IPS-NIHi7 (cell line): Measurements from ENCODE around the gene LRRC26.
"Not testable (repeated sequence)": the region's sequence is repeated elsewhere in the genome, so short reads cannot be mapped to it uniquely, and the experiment has no call there.

Experiments
- DNase-seq: peaks from one replicate; pipeline ENCODE4 v3.0.0; 2012; ENCODE audit warnings: mixed read lengths; ENCODE audit errors: extremely low spot score

Gene LRRC26

DNA sequence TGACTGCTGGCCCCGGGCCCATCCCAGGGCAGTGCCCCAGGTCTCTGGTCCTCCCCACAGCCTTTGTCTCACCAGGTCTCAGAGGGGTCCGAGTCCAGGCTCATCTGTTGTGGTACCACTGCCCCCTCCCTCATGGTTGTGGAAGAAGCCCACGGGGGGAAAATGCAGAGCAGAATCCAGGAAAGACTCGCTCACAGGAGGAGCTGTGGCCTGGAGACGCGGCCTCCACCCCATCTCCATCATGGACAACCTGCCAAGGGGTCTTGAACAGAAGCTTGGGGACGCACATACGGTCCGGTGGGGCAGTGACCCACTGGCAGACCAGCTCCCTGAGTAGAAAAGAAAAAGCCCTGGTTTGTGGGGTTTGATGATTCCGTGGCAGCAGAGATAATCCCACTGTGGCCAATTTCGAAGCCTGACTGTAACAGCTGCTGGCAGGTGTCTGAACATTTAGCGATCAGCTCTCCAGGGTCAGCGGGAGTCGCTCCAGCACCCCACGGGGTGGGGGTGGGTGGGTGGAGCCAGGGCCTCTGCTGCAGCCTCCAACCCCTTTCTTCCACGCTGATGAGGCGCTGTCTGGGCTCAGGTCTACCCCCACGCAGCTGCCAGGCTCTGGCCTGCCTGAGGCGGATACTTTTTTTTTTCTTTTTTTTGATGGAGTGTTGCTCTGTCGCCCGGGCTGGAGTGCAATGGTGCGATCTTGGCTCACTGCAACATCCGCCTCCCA is 32.8 kb downstream of the LRRC26 start:
- DNase-seq = no peak

DNA sequence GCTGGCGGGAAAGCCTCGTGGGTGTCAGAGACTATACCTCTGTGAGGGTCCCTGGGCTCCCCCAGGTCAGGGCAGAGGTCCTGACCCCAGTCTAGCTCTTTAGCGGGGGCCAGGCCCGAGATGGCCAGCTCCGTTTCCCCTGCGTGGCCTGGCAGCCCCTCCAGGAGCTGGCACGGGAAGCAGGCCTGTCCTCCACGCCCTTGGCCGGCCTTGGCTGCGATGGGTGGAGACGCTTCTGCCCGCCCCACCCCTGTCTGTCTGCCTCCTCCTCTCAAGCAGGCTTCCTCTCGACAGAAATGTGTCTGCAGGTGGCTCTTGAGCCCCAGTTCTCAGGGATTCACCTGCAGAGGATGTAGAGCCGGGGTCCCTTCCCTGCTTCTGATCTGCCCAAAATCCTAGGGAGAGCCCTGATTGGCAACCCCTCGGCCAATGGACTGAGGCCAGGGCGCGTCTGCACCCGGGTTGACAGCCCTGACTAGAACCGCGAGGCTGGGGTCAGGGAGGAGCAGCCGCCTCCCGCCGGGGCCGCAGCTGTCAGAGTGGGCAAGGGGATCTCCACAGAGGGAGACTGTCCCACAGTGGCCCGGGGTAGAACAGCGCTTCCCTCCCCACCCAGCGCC is 33.5 kb downstream of the LRRC26 start:
- no peak for DNase-seq

DNA sequence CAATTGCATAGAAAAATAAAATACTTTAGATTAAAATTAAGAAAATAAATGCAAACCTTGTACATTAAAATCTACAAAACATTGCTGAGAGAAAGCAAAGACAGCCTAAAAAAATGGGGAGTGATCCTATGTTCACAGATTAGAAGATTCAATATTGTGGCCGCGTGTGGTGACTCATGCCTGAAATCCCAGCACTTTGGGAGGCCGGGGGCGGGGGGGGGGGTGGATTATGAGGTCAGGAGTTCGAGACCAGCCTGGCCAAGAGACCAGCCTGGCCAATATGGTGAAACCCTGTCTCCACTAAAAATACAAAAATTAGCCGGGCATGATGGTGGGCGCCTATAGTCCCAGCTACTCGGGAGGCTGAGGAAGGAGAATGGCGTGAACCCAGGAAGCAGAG is 34.7 kb downstream of the LRRC26 start:
- DNase-seq = not testable (repeated sequence)

DNA sequence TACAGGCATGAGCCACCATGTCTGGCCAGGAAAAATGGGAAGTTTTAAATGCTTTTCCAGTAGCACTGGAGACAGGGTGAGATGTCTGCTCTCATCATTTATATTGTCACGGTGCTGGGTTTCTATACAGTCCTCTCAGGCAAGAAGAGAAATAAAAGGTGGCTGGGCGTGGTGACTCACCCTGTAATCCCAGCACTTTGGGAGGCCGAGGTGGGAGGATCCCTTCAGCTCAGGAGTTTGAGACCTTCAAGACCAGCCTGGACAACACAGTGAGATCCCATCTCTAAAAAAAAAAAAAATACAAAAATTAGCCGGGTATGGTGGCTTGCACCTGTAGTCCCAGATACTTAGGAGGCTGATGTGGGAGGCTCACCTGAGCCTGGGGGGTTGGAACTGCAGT is 35.7 kb downstream of the LRRC26 start:
- no peak for DNase-seq

DNA sequence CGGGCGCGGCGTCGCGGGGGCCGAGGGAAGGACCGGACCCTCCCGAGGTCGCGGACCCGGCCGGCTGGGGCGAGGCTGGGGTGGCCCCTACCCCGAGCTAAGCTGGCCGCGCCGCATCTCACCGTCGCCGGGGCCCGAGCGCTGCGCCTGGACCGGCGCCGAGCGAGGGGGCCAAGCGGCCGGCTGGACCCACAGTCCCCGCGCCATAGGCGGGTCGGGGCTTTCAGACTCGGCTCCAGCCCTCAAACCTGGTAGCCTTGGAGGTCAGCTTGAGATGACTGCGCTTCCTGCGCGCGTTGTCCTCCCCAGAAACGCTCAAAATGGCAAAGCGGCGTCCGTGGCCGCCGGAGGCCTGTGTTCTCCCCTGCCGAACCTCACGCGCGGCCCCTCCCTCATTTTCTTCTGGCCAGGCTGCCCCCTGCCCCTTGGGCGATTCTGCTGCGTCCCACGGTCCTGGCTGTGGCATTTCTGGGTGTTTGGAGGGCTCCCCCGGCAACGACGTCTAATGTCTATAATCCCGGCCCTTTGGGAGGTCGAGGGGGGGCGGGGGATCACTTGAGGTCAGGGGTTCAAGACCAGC is 39.6 kb downstream of the LRRC26 start:
- no peak for DNase-seq

DNA sequence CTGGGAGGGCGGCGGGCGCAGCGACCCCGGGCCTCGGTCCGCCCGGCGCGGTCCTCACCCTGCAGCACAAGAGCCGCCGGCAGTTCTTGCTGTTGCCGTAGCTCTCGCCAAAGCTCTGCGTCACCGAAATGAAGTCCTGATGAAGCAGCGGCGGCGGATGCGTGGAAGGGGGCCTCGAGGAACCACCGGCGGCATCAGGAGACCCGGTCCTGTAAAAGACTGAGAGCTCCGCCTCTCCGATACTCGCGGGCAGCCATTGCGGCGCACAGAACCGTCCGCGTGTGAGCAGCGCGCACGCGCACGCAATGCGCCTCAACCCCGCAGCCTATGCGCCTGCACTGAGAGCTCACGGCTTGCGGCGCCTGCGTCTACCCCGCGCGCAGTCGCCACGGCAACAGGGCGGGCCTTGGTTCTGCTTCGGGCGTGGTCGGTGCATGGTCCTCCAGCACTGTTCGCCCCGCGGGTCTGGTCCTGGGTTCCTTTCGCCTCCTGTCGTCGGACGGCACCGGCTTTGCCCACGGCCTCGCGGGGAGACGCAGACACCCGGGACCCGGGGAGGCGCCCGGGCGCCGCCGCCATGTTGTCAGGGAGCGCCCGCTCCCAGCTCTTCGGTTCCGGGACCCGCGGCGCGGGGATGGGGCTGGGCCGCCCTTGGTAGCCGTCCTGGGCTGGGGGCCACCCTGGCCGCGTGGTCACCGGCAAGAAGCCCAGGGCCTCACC is 40.2 kb downstream of the LRRC26 start:
- peak; percentile 94 for DNase-seq

DNA sequence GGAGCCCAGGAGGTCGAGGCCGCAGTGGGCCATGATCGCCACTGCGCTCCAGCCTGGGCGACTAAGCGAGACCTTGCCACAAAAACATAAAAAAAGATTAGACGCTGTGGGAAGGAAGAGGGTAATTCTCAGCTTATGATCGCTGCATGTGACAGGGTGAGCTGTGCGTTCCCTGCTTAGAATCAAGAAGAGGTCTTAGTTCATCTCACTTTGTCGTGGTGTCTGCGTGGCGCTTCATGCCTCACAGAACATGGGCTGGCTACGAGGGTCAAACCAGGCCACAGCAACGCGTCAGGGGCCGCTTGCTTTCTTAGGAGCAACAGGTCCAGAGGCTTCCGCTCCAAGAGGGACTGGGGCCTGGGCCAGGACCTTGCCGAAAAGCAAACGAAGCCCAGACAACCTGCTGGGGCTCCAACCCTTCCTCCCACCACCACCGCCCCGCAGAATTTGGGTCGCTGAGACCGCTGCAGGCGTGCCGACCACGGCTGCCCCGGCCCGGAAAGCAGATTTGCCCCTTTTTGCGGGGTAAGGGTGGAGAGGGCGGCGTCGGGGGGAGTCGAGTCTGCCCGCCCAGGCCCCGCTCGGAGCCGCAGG is 40.9 kb downstream of the LRRC26 start:
- DNase-seq = no peak

DNA sequence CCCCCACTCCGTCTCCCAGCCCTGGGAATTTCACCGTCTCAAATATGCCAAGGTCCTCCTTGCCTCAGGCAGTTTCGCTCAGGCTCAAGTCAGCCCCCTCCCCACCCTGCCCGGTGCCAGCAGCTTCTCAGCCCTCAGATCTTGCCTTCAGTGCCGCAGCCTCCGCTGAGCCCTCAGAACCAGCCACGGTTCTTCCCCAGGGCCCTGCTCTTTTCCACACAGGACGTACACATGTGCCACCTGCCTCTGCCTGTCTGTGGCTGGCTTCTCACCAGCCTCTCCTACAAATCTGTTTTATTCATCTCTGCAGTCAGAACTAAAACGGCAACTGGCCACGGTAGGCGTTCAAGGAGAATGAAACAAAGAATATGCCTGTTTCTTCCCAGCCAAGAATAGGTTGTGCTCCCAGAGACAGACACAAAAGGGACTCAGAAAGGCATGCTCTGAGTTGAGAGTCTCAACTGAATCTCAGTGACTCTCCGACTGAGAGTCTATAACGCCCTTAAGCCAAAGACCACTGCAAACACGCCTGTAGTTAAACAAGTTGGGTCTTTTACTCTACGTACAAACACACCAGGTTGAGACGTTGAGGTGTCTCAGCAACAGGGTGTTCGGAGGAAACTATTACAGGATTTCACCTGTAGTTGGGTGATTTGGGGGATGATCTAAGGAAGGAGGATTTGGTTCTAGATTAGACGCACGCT is 41.5 kb downstream of the LRRC26 start:
- no peak for DNase-seq

DNA sequence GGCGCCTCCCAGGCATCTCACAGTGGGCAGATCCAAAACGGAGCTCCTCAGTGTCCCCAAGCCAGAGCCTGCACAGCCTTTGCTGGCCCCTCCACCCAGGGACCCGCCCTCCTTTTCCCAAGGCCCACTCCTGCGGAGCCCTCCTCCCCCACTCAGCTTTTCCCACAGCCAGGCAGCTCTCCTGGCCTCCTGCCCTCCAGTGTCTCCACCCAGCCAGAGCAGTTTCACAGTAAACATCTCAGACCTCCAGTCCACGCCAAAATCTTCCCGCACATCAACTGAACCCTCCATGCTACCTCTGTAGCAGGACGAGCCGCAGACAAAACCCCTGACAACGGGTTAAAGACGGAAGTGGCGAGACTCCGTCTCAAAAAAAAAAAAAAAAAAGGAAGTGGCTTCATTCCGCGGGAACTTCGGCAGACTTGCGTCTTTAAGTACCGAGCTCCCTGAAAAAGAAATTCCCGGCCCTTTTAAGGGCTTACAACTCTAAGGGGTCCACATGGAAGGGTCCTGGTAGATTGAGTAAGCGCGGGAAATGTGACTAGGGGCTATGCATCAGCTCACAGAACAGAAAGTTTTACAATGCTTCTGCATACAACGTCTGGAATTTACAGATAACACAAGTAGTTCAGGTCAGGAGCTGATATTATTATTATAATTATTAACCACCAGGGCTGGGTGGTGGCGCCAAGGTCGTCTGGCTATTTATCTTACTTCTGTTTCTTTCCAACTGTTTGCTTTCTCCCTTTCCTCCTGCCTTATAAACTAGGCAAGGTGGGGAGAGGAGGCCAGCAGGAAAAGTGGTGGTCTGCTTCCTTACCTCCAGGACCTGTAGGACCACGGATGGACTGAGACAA is 42.3 kb downstream of the LRRC26 start:
- DNase-seq = no peak

DNA sequence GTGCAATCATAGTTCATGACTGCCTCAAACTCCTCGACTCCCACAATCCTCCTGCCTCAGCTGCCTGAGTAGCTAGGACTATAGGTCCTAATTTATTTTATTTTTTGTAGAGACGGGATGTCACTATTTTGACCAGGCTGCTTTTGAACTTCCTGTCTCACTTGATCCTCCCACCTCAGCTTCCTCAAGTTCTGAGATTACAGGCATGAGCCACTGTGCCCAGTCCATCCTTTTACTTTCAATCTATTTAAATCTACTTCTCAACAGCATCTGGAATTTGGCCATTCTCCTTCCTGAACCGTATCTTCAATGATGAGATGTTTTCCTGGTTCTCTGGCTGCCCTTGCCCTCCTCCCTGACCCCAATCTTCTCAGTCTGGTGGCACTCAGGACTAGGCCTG is 43.1 kb downstream of the LRRC26 start:
- no peak for DNase-seq

DNA sequence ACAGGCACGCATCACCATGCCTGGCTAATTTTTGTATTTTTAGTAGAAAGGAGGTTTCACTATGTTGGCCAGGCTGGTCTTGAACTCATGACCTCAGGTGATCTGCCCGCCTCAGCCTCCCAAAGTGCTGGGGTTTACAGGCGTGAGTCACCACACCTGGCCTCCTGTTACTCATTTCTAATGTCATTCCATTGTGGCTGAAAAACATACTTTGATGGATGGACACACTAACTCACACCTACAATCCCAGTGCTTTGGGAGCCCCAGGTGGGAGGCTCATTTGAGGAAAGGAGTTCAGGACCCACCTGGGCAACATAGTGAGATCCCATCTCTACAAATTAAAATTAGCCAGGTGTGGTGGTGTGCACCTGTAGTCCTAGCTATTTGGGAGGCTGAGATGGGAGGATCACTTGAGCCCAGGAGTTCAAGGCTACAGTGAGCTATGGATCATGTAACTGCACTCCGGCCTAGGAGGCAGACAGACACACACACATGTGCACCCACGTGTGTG is 45.8 kb downstream of the LRRC26 start:
- DNase-seq = not testable (repeated sequence)

DNA sequence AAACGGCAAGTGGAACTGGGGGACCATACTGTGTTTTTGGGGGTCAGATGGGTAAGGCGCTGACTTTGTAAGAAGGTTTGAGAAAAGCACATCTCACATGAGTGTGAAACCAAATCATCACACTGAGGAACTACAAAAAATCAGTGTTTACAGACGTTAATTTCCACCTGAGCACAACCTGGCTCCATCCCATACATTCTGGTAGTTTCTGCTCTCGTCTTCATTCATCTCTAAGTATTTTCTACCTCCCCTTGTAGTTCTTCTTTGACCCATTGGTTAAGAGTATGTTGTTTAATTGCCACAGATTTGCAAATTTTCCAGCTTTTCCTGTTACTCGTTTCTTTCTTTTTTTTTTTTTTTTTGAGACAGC is 46.4 kb downstream of the LRRC26 start:
- DNase-seq = no peak

DNA sequence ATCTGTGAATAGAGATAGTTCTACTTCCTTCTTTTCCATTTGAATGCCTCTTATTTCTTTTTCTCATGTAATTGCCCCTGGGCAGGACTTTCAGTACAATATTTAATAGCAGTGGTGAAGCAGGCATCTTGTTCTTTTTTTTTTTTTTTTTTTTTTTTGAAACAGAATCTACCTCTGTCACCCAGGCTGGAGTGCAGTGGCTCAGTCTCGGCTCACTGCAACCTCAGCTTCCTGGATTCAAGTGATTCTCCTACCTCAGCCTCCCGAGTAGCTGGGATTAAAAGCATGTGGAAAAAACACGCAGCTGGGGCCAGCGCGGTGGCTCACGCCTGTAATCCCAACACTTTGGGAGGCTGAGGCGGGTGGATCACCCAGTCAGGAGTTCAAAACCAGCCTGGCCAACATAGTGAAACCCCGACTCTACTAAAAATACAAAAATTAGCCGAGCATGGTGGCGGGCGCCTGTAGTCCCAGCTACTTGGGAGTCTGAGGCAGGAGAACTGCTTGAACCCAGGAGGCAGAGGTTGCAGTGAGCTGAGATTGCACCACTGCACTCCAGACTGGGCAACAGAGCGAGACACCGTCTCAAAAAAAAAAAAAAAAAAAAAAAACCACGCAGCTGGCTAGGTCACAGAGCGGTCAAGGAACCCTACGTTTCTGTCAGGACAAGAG is 46.9 kb downstream of the LRRC26 start:
- DNase-seq = not testable (repeated sequence)

DNA sequence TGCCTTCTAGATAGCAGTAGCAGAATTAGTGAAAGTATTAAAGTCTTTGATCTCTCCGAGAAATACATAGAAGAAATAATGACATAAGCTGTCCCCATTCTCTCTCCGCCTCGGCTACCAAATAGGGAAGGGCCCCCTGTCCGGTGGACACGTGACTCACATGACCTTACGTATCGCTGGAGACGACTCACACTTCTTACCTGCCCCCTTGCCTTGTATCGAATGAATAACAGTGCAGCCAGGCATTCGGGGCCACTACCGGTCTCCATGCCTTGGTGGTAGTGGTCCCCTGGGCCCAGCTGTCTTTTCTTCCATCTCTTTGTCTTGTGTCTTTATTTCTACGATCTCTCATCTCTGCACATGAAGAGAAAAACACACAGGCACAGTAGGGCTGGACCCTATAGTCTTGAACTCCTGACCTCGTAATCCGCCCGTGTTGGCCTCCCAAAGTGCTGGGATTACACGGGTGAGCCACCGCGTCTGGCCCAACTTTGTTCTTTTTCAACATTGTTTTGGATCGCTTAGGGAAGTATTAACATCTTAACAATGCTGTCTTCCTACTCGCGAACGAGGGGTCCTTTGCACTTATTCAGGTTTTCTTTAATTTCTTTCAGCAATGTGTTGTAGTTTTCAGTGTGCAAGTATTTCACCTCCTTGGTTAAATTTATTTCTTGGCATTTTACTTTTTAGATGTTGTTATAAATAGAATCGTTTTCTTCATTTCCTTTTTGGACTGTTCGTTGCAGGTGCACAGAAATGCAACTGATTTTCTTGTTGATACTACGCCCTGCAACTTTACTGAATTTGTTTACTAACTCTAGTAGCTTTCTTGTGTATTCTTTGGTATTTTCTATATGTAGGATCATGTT is 47.7 kb downstream of the LRRC26 start:
- not testable (repeated sequence) for DNase-seq
